ENCODE results near the gene GAMT.
A peak's percentile ranks its signal among the peaks of the same experiment; 100 is the strongest.

Gene GAMT

GRCh38 chr19:1389033-1389940, 12.1 kb downstream of the GAMT start:
- Histone ChIP-seq H3K36me3 (ENCODE audit: insufficient read depth, insufficient read length, low read length) (peaks cover 66% of the 10 kb centered on the region), H3K4me3 (ENCODE audit: insufficient read length, low read depth) (no peak overlapping the region), H3K9me3 (ENCODE audit: insufficient read depth, low read length) (no peaks in the 10 kb centered on the region), H3K27me3 (ENCODE audit: insufficient read depth, insufficient read length) (no peaks in the 10 kb centered on the region), H3K9ac (ENCODE audit: insufficient read length, low read depth) (no peak overlapping the region), H3K4me1 (ENCODE audit: insufficient read depth, insufficient read length) (peaks cover 6% of the 10 kb centered on the region)
- TF ChIP-seq YY1 (IDR thresholded peaks at IDR 0.05; ENCODE audit: insufficient read depth, insufficient read length) (no peak), ZNF274 (IDR thresholded peaks at IDR 0.05; ENCODE audit: low read depth, low read length) (no peak), SUZ12 (IDR thresholded peaks at IDR 0.05; ENCODE audit: extremely low read depth, insufficient read depth, insufficient read length) (no peak)
- no peak for DNase-seq (ENCODE audit: low read depth, low spot score)

DNA sequence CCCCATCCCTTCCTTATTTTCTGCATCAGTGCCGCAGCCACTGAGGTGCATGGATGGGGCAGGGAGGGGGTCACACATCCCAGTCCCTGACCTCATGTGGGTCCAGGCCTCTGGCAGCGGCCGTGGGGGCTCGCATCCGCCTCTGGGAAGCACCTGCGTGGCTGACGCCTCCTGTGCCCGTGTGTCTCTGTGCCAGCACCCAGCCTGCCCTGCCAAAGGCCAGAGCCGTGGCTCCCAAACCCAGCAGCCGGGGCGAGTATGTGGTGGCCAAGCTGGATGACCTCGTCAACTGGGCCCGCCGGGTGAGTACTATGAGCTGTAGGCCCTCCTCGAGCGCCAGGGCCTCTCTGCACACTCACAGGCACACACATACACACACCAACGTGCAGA, 12.7 kb downstream of the GAMT start:
- Histone ChIP-seq H3K4me1 (ENCODE audit: insufficient read depth, insufficient read length) (peaks cover 3% of the 10 kb centered on the region), H3K27me3 (ENCODE audit: insufficient read depth, insufficient read length) (no peaks in the 10 kb centered on the region), H3K36me3 (ENCODE audit: insufficient read depth, insufficient read length, low read length) (peaks cover 59% of the 10 kb centered on the region), H3K9ac (ENCODE audit: insufficient read length, low read depth) (peak overlapping the region; percentile 10), H3K4me3 (ENCODE audit: insufficient read length, low read depth) (no peak overlapping the region), H3K9me3 (ENCODE audit: insufficient read depth, low read length) (no peaks in the 10 kb centered on the region)
- TF ChIP-seq SUZ12 (IDR thresholded peaks at IDR 0.05; ENCODE audit: extremely low read depth, insufficient read depth, insufficient read length) (no peak), ZNF274 (IDR thresholded peaks at IDR 0.05; ENCODE audit: low read depth, low read length) (no peak)
- no peak for DNase-seq (ENCODE audit: low read depth, low spot score)

DNA sequence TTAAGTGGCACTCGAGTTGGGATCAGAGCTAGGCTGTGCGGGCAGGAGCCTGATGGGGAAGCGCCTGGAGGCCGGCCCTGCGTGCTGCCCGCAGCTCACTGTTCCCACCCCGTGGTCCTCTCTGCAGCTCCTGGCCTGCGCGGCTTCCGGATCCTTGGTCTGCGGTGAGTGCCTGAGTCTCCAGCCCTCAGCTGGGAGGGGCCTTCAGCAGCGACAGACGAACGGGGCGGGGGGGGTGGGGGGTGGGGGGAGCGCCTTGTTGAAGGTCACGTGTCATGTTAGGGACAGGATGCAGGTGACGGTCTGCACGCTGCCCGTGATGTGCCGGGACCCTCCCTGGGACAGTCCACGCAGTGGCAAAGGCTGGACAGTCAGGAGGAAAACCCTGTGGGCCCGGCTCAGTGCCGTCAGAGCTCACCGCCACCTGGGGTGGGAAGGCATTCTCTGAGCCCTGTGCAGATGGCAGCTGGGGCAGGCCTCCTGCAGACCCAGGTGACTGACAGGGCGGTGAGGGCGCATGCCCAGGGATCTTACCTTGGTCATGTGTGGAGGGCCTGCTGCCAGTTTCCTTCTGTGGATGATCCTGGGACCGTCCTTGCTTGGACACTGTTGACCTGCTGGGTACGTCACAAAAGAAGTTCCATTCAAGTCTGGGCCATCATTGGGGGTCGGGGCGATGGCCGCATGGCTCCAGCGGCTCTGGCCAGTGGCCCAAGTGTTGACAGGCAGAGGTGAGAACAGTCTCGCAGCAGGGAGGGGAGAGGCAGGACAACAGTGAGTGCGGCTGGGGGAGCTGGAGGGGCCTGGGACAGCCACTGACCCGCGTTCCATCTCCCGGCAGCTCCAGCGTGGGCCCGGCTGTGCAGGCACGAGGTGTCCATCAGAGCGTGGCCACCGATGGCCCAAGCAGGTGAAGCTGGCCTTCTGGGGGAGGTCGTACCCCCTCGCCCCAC, 13.4 kb downstream of the GAMT start:
- Histone ChIP-seq H3K27me3 (ENCODE audit: insufficient read depth, insufficient read length) (no peaks in the 10 kb centered on the region), H3K4me3 (ENCODE audit: insufficient read length, low read depth) (no peak overlapping the region), H3K4me1 (ENCODE audit: insufficient read depth, insufficient read length) (peaks cover 4% of the 10 kb centered on the region)

GRCh38 chr19:1386945-1387683, 14.2 kb downstream of the GAMT start:
- Histone ChIP-seq H3K9ac (ENCODE audit: insufficient read length, low read depth) (no peak overlapping the region), H3K36me3 (ENCODE audit: insufficient read depth, insufficient read length, low read length) (peaks cover 45% of the 10 kb centered on the region), H3K27me3 (ENCODE audit: insufficient read depth, insufficient read length) (no peaks in the 10 kb centered on the region), H3K9me3 (ENCODE audit: insufficient read depth, low read length) (no peaks in the 10 kb centered on the region), H3K4me3 (ENCODE audit: insufficient read length, low read depth) (no peak overlapping the region), H3K4me1 (ENCODE audit: insufficient read depth, insufficient read length) (peaks cover 6% of the 10 kb centered on the region)
- no peak for DNase-seq (ENCODE audit: low read depth, low spot score)
- TF ChIP-seq ZNF274 (IDR thresholded peaks at IDR 0.05; ENCODE audit: low read depth, low read length), result no peak
- no peak for TF ChIP-seq SUZ12 (IDR thresholded peaks at IDR 0.05; ENCODE audit: extremely low read depth, insufficient read depth, insufficient read length)
- no peak for TF ChIP-seq YY1 (IDR thresholded peaks at IDR 0.05; ENCODE audit: insufficient read depth, insufficient read length)

More for the DNA sequence above, 13.4 kb downstream of the GAMT start:
- TF ChIP-seq YY1 (IDR thresholded peaks at IDR 0.05; ENCODE audit: insufficient read depth, insufficient read length), result no peak
- TF ChIP-seq ZNF274 (IDR thresholded peaks at IDR 0.05; ENCODE audit: low read depth, low read length), result no peak
- no peak for TF ChIP-seq SUZ12 (IDR thresholded peaks at IDR 0.05; ENCODE audit: extremely low read depth, insufficient read depth, insufficient read length)
- DNase-seq (ENCODE audit: low read depth, low spot score), result no peak
- H3K36me3 ChIP-seq (ENCODE audit: insufficient read depth, insufficient read length, low read length), result peaks cover 53% of the 10 kb centered on the region
- H3K9ac ChIP-seq (ENCODE audit: insufficient read length, low read depth), result peak overlapping the region; percentile 10
- H3K9me3 ChIP-seq (ENCODE audit: insufficient read depth, low read length), result no peaks in the 10 kb centered on the region

DNA sequence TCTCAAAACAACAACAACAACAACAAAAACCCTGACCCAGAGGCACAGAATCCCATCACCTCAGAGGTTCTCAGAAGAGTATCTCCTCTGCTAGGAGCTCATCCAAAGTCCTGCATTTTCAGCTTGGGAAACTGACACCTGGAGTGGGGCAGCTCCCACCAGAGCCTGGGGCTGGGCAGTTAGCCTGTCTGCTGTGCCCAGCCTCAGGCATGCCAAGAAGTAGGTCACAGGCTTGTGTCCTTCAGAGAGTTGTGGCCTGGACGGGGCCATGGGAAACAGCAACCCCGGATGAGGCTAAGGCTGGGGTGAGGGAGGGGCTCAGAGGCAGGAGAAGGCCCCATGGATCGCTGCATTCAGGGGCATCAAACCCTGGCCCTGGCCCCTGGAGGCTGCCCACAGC, 15.5 kb downstream of the GAMT start:
- no peak for TF ChIP-seq YY1 (IDR thresholded peaks at IDR 0.05; ENCODE audit: insufficient read depth, insufficient read length)
- TF ChIP-seq ZNF274 (IDR thresholded peaks at IDR 0.05; ENCODE audit: low read depth, low read length), result no peak
- no peak for TF ChIP-seq SUZ12 (IDR thresholded peaks at IDR 0.05; ENCODE audit: extremely low read depth, insufficient read depth, insufficient read length)
- Histone ChIP-seq H3K9ac (ENCODE audit: insufficient read length, low read depth) (no peak overlapping the region), H3K4me1 (ENCODE audit: insufficient read depth, insufficient read length) (peaks cover 11% of the 10 kb centered on the region), H3K9me3 (ENCODE audit: insufficient read depth, low read length) (no peaks in the 10 kb centered on the region), H3K4me3 (ENCODE audit: insufficient read length, low read depth) (no peak overlapping the region), H3K36me3 (ENCODE audit: insufficient read depth, insufficient read length, low read length) (peaks cover 40% of the 10 kb centered on the region), H3K27me3 (ENCODE audit: insufficient read depth, insufficient read length) (no peaks in the 10 kb centered on the region)
- no peak for DNase-seq (ENCODE audit: low read depth, low spot score)

DNA sequence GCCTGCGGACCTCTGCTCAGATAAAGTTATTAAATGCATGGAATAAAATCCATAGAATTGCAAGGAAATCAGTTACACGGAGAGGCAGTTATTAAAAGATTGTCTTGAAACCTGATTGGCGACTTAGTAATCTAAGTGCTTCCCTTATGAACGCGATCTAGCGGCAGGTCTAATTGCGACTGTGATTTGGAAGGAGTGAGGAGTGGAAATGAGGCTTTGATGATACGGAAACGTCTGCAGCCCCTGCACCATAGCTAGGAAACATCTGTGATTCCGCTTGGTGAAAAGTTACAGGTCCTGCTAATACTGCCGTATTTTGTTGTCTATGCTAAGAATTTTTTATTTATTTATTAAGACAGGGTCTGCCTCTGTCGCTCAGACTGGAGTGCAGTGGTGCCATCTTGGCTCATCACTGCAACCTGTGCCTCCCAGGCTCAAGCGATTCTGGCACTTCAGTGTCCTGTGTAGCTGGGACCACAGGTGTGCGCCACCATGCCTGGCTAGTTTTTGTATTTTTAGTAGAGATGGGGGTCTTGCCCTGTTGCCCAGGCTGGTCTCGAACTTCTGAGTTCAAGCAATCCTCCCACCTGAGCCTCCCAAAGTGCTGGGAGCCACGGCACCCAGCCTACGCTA, 16.7 kb downstream of the GAMT start:
- no peak for DNase-seq (ENCODE audit: low read depth, low spot score)
- H3K9me3 ChIP-seq (ENCODE audit: insufficient read depth, low read length), result no peaks in the 10 kb centered on the region
- H3K4me1 ChIP-seq (ENCODE audit: insufficient read depth, insufficient read length), result peaks cover 23% of the 10 kb centered on the region
- TF ChIP-seq ZNF274 (IDR thresholded peaks at IDR 0.05; ENCODE audit: low read depth, low read length) (no peak), SUZ12 (IDR thresholded peaks at IDR 0.05; ENCODE audit: extremely low read depth, insufficient read depth, insufficient read length) (no peak), YY1 (IDR thresholded peaks at IDR 0.05; ENCODE audit: insufficient read depth, insufficient read length) (no peak)
- peak overlapping the region; percentile 97 for H3K9ac ChIP-seq (ENCODE audit: insufficient read length, low read depth)
- peak overlapping the region; percentile 96 for H3K4me3 ChIP-seq (ENCODE audit: insufficient read length, low read depth)
- peaks cover 31% of the 10 kb centered on the region for H3K36me3 ChIP-seq (ENCODE audit: insufficient read depth, insufficient read length, low read length)
- no peaks in the 10 kb centered on the region for H3K27me3 ChIP-seq (ENCODE audit: insufficient read depth, insufficient read length)

All from NT2/D1 (cell line).